ENCODE results near the gene MTMR1.

The MTMR1 gene

DNA sequence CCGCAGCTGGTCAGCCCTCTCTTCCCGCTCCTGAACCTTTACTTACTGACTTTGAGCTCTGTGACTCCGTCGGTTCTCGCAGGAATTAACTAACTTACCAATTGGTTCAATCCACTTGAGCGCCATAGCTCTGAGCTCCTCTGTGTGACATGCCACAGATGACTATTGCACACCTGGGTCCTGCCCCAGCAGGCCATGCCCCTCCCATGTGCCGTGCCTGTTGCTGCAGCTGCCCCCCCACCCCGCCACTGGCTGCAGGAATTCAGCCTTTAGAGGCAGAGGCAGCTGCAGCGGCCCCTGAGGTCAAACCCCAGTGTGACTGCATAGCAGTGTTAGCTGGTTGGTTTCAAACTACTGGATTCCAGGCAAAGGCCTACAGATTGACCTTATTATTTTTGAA is 70.6 kb downstream of the MTMR1 start:
- Histone ChIP-seq H3K9me2 (replicated peaks; ENCODE audit: control insufficient read depth, low read length) (no peaks in the 10 kb centered on the region), H3K9me3 (ENCODE audit: control insufficient read depth, insufficient read depth, low read length) (no peaks in the 10 kb centered on the region), H3K4me3 (ENCODE audit: low read length) (no peak overlapping the region), H3F3A (ENCODE audit: control insufficient read depth, insufficient read depth) (no peaks in the 10 kb centered on the region), H3K27me3 (ENCODE audit: control insufficient read depth, low read length) (no peaks in the 10 kb centered on the region), H4K20me1 (ENCODE audit: control insufficient read depth, insufficient read depth, low read depth, low read length) (no peaks in the 10 kb centered on the region), H3K4me2 (ENCODE audit: low read length) (no peak overlapping the region), H3K79me2 (ENCODE audit: control insufficient read depth, low read length) (no peaks in the 10 kb centered on the region), H3K4me1 (ENCODE audit: control insufficient read depth, low read length) (no peaks in the 10 kb centered on the region), H3K27ac (ENCODE audit: low read depth, low read length) (no peak overlapping the region), H3K36me3 (ENCODE audit: control insufficient read depth, low read length) (no peaks in the 10 kb centered on the region)
- TF ChIP-seq, protein P1, sequence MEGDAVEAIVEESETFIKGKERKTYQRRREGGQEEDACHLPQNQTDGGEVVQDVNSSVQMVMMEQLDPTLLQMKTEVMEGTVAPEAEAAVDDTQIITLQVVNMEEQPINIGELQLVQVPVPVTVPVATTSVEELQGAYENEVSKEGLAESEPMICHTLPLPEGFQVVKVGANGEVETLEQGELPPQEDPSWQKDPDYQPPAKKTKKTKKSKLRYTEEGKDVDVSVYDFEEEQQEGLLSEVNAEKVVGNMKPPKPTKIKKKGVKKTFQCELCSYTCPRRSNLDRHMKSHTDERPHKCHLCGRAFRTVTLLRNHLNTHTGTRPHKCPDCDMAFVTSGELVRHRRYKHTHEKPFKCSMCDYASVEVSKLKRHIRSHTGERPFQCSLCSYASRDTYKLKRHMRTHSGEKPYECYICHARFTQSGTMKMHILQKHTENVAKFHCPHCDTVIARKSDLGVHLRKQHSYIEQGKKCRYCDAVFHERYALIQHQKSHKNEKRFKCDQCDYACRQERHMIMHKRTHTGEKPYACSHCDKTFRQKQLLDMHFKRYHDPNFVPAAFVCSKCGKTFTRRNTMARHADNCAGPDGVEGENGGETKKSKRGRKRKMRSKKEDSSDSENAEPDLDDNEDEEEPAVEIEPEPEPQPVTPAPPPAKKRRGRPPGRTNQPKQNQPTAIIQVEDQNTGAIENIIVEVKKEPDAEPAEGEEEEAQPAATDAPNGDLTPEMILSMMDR (IDR thresholded peaks at IDR 0.05; ENCODE audit: low read depth, low read length, poor library complexity, severe bottlenecking) = no peak
- TF ChIP-seq EZH2phosphoT487 (IDR thresholded peaks at IDR 0.05; ENCODE audit: borderline replicate concordance, low read length) = no peak

DNA sequence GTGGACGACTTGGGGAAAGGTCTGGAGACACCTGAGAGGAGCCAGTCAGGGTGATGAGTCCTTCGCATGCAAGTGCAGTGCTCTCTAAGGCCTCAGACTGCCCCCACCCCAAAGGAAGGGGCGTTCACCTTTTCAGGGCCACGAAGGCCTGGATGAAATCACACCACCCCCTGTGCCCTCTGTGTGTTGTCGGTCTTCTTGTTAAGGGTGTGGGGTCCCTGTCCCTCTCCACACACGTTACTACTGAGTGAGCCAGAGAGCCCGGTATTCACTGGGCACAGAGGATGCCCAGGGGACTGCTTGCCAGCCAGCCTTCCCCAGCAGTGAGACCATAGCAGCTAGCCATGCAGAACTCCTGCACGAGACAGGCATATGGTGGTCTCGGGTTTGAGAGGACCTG is 72.0 kb downstream of the MTMR1 start:
- H3K4me2 ChIP-seq (ENCODE audit: low read length) = no peak overlapping the region
- H4K20me1 ChIP-seq (ENCODE audit: control insufficient read depth, insufficient read depth, low read depth, low read length) = no peaks in the 10 kb centered on the region
- TF ChIP-seq, protein P1 (IDR thresholded peaks at IDR 0.05; ENCODE audit: low read depth, low read length, poor library complexity, severe bottlenecking) = no peak
- no peak for TF ChIP-seq EZH2phosphoT487 (IDR thresholded peaks at IDR 0.05; ENCODE audit: borderline replicate concordance, low read length)
- no peak overlapping the region for H3K4me3 ChIP-seq (ENCODE audit: low read length)
- no peaks in the 10 kb centered on the region for H3K9me2 ChIP-seq (replicated peaks; ENCODE audit: control insufficient read depth, low read length)
- no peaks in the 10 kb centered on the region for H3F3A ChIP-seq (ENCODE audit: control insufficient read depth, insufficient read depth)
- no peaks in the 10 kb centered on the region for H3K27me3 ChIP-seq (ENCODE audit: control insufficient read depth, low read length)
- H3K4me1 ChIP-seq (ENCODE audit: control insufficient read depth, low read length) = no peaks in the 10 kb centered on the region
- no peaks in the 10 kb centered on the region for H3K36me3 ChIP-seq (ENCODE audit: control insufficient read depth, low read length)
- H3K79me2 ChIP-seq (ENCODE audit: control insufficient read depth, low read length) = no peaks in the 10 kb centered on the region
- no peak overlapping the region for H3K27ac ChIP-seq (ENCODE audit: low read depth, low read length)
- no peaks in the 10 kb centered on the region for H3K9me3 ChIP-seq (ENCODE audit: control insufficient read depth, insufficient read depth, low read length)

DNA sequence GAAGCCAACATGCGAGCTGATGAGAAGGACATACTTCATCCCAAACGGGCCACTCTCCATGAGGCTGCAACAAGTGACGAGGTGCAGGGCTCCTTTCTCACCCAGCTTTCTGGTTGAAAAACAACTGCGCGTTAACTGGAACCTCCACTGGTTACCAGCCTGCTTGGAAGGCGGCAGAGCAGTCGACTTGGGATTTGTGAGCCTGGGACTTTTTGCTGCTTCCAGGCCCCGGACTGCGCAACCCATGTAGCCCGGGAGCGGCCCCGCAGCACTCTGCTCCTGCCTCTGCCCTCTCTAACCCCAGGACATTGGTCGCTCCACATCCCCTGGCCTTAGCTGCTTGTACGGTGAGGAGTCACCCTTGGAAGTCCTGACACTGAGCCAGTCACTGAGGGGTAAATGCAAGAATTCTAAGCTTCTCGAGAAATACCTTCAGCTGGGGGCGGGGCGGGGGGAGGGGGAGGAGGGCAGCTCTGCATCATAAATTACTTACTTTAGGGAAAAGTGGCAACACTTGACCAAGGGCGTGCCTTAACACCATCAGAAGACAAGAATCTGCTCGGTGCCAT is 72.7 kb downstream of the MTMR1 start:
- Histone ChIP-seq H3K27me3 (ENCODE audit: control insufficient read depth, low read length) (no peaks in the 10 kb centered on the region), H3K9me3 (ENCODE audit: control insufficient read depth, insufficient read depth, low read length) (no peaks in the 10 kb centered on the region), H3F3A (ENCODE audit: control insufficient read depth, insufficient read depth) (no peaks in the 10 kb centered on the region), H3K36me3 (ENCODE audit: control insufficient read depth, low read length) (no peaks in the 10 kb centered on the region), H3K4me2 (ENCODE audit: low read length) (no peak overlapping the region), H4K20me1 (ENCODE audit: control insufficient read depth, insufficient read depth, low read depth, low read length) (no peaks in the 10 kb centered on the region), H3K4me1 (ENCODE audit: control insufficient read depth, low read length) (no peaks in the 10 kb centered on the region), H3K79me2 (ENCODE audit: control insufficient read depth, low read length) (no peaks in the 10 kb centered on the region), H3K4me3 (ENCODE audit: low read length) (no peak overlapping the region), H3K27ac (ENCODE audit: low read depth, low read length) (no peak overlapping the region), H3K9me2 (replicated peaks; ENCODE audit: control insufficient read depth, low read length) (no peaks in the 10 kb centered on the region)
- TF ChIP-seq, protein P1 (IDR thresholded peaks at IDR 0.05; ENCODE audit: low read depth, low read length, poor library complexity, severe bottlenecking) = no peak
- TF ChIP-seq EZH2phosphoT487 (IDR thresholded peaks at IDR 0.05; ENCODE audit: borderline replicate concordance, low read length) = no peak
